HCT116 (cell line): ENCODE data around the gene PLD4.

Experiments
- ZNF274 ChIP-seq: fragments of 200-500 bp; sonication (Bioruptor generic); IDR thresholded peaks from 2 replicates; pipeline ENCODE4 v1.6.1; 2014; ENCODE audit warnings: mild to moderate bottlenecking, low read depth, low read length, inconsistent platforms
- TF ChIP-seq, protein P1 (sequence below), 3 experiments: fragments of 200-600 bp in 1 of 3; sonication (generic) in 1 of 3; IDR thresholded peaks in 2 of 3; conservative IDR thresholded peaks in 1 of 3; 2 replicates each; pipeline ENCODE4 v1.5.1; 2012 to 2017; ENCODE audit warnings: low read depth in 2 of 3, low read length in 2 of 3, antibody characterized with exemption in 1 of 3, borderline replicate concordance in 1 of 3, control low read depth in 1 of 3, mild to moderate bottlenecking in 1 of 3, mixed read lengths in 1 of 3, mixed run types in 1 of 3, moderate library complexity in 1 of 3; ENCODE audit not compliant: insufficient read depth in 1 of 3

DNA sequence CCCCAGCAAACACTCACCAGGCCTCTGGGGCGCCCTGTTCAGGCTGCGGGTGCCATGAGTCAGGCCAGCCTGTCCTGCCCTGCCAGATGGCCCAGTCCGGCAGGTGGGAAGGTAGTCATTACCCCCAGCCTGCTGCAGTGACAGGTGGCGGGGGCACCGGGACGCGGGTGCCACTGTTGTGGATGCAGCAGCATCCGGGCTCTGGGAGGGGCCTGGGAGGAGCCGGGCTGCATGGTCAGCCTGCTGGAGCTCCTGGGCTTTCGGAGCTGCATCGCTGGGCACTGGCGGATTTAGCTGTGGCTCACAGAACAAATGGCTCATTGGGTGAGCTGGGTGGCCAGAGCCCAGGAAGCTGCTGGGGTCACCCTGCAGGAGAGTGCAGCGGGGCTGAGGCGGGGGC, 46.1 kb upstream of the PLD4 start:
- no peak for TF ChIP-seq ZNF274
- TF ChIP-seq, protein P1, sequence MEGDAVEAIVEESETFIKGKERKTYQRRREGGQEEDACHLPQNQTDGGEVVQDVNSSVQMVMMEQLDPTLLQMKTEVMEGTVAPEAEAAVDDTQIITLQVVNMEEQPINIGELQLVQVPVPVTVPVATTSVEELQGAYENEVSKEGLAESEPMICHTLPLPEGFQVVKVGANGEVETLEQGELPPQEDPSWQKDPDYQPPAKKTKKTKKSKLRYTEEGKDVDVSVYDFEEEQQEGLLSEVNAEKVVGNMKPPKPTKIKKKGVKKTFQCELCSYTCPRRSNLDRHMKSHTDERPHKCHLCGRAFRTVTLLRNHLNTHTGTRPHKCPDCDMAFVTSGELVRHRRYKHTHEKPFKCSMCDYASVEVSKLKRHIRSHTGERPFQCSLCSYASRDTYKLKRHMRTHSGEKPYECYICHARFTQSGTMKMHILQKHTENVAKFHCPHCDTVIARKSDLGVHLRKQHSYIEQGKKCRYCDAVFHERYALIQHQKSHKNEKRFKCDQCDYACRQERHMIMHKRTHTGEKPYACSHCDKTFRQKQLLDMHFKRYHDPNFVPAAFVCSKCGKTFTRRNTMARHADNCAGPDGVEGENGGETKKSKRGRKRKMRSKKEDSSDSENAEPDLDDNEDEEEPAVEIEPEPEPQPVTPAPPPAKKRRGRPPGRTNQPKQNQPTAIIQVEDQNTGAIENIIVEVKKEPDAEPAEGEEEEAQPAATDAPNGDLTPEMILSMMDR (IDR thresholded peaks at IDR 0.05 in 2 of 3, conservative IDR thresholded peaks at IDR 0.05 in 1 of 3; ENCODE audit: borderline replicate concordance in 1 of 3, insufficient read depth in 1 of 3, low read depth in 2 of 3, low read length in 2 of 3), result no peak
